Loucy (cell line): ENCODE data around the gene SND1.

ENCODE experiments used
- CTCF ChIP-seq: fragments of 200-600 bp; sonication (generic); conservative IDR thresholded peaks from 2 replicates; pipeline ENCODE4 v1.5.1; 2014; ENCODE audit warnings: mild to moderate bottlenecking, antibody characterized with exemption, low read length
- EZH2phosphoT487 ChIP-seq: fragments of 200-600 bp; IDR thresholded peaks from 2 replicates; pipeline ENCODE4 v1.6.1; 2018; ENCODE audit warnings: antibody characterized with exemption, mild to moderate bottlenecking, moderate library complexity, borderline replicate concordance

- TF ChIP-seq CTCF: no peak
- no peak for TF ChIP-seq EZH2phosphoT487
Measured at GRCh38 chr7:127608446-127608845, 43.5 kb upstream of the SND1 start.
